GM19455 (cell line): ENCODE measurements around the gene SEMA4D.
"Not testable (repeated sequence)": the region's sequence is repeated elsewhere in the genome, so short reads cannot be mapped to it uniquely, and the experiment has no call there.

ENCODE experiments used
- ATAC-seq: cut with Tn5 transposase; IDR thresholded peaks from one replicate; pipeline ENCODE4 v1.9.1; 2021; ENCODE audit not compliant: unreplicated experiment

Gene SEMA4D

DNA sequence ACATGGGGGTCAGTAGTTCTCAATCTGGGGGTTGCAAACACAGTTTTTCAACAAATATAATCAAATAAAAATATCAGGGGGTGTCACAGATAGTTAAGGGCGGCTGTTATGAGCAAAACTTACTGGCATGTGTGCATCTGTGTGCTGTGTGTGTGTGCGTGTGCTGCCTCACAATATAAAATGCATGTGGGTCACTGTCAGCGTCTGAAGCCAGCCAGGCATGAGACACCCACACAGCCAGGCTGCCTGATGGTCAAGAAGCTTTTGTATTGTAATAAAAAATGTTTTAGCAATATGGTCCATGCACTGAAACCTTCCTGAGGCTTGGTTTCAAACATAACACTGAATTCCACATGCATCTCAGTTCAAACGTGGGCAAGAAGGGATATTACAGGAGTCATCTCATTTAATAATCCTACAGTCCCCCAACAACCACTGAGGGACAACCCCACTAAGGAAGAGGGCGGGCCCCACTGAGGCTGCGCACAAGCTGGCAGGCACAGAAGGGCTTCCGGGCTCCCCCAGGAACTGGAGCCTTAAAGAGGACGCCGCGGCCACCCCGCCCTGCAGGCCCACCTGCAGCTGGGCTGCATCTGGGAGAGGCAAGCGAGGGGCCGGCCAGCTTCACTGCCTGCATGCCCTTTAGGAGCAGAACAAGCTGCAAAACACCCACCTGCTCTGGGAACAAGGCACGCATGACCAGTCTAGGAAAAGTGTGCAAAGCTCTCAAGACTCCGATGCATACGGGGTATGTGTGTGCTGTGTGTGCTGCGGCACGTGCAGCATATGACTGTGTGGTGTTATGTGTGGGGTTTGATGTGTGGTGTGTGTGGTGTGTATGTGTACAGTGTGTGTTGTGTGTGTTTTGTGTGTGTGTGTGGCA, 14.1 kb downstream of the SEMA4D start:
- ATAC-seq: peak; percentile 77

DNA sequence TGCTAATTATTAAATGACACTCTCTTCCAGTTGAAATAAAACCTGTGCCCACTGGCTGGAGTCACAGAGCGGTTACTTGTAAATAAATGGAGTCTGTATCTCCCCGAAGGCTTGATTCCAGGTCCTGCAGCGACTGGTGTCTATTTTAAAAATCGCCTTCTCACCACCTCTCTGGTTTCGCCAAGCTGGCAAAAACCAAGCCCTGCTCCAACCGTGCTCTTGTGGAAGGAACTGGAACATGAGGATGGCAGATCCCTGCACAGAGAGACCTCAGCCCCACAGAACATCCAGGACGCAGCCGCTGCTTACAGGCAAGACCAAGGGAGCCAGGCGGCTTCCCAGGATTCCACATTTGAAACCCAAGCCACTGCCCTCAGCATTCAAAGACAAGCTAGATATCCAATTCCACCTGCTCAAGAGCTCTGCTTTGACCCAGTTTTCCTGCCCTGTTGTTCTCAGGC, 15.0 kb downstream of the SEMA4D start:
- ATAC-seq: no peak

DNA sequence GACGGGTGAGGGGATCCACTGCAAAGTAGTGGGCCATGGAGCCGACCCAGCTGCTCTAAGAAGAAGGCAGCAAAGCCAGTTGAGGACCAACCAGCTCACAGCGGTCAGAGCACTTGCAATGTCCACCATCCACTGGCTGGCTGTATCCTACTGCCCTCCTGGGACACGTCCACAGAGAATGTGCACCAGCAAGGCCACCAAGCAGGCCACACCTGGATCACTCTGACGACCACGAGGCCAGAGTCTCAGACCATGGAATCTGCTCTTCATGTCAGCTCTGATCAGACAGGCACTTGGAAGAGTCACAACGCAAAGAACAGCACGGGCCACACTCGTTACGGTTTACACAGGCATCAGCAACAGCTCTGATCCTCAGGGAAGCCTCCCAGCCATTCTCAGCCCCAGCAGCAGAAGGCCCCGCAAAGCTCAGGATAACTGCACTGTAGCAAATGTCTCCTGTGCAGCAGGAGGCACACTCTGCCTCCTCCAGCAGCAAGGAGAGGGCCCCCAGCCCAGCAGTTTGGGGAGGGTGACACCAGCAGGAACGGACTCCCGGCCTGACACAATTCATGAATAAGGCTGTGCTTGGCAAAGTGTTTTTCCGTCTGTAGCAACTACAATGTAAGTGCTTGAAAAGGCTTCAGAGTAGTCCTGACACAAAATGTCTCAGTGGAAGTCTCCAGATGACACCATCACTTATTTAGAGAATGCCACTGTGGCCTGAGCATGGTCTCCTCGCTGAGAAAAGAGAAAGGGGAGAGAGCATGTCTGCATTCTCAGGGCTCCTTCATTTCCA, 15.7 kb downstream of the SEMA4D start:
- ATAC-seq: no peak

DNA sequence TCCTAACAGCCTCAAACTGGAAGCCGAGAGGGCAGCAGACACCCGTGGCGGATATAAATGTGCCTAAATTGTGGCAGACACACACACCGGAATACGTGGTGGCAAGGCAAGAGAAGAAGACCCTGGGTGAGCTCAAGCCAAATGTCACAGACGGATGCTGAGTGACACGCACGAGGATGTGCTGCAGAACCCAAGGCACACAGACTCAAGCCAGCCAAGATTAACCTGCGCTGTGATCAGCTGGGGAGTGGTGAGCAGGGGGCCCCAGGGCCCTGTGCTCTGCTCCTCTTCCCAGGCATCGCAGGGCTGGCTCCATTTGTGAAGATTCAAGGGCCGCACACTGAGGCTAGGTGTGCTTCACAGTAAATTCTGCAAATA, 16.4 kb downstream of the SEMA4D start:
- ATAC-seq: no peak

DNA sequence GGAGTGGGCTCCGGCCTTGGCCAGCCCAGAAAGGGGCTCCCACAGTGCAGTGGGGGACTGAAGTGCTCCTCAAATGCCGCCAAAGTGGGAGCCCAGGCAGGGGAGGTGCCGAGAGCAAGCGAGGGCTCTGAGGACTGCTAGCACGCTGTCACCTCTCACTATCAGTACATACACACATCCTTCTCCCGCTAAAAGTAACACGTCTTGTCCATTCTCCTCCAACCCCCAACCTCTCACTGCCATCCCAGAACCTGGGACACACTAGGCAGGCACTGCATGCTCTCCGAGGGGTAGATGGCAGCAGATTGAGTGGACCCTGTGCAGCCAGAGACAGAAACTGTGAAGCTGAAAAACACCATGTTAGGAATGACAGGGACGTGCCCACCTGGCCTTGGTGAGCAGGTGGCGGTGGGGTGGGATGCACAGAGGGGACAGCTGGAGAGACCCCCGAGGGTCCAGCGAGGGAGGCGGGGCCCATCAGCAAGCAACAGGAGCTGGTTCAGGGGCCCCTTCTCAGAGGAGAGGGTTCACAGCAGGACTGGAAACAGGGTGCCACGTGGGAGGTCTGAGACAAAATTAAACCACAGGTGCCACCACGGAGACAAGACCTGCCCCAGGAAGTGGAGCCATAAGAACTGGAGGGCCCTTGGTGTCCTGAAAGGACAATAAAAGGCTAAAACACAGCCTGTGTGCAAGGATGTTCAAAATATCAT, 16.9 kb downstream of the SEMA4D start:
- ATAC-seq: no peak

DNA sequence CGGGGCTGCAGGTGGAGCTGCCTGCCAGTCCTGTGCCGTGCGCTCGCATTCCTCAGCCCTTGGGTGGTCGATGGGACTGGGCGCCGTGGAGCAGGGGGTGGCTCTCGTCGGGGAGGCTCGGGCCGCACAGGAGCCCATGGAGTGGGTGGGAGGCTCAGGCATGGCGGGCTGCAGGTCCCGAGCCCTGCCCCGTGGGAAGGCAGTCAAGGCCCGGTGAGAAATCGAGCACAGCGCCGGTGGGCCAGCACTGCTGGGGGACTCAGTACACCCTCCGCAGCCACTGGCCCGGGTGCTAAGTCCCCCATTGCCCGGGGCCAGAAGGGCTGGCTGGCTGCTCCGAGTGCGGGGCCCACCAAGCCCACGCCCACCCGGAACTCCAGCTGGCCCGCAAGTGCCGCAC, 17.5 kb downstream of the SEMA4D start:
- ATAC-seq: not testable (repeated sequence)

DNA sequence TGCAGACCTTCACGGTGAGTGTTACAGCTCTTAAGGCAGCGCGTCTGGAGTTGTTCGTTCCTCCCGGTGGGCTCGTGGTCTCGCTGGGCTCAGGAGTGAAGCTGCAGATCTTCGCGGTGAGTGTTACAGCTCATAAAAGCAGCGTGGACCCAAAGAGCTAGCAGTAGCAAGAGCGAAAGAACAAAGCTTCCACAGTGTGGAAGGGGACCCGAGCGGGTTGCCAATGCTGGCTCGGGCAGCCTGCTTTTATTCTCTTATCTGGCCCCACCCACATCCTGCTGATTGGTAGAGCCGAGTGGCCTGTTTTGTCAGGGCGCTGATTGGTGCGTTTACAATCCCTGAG, 18.3 kb downstream of the SEMA4D start:
- ATAC-seq: not testable (repeated sequence)

DNA sequence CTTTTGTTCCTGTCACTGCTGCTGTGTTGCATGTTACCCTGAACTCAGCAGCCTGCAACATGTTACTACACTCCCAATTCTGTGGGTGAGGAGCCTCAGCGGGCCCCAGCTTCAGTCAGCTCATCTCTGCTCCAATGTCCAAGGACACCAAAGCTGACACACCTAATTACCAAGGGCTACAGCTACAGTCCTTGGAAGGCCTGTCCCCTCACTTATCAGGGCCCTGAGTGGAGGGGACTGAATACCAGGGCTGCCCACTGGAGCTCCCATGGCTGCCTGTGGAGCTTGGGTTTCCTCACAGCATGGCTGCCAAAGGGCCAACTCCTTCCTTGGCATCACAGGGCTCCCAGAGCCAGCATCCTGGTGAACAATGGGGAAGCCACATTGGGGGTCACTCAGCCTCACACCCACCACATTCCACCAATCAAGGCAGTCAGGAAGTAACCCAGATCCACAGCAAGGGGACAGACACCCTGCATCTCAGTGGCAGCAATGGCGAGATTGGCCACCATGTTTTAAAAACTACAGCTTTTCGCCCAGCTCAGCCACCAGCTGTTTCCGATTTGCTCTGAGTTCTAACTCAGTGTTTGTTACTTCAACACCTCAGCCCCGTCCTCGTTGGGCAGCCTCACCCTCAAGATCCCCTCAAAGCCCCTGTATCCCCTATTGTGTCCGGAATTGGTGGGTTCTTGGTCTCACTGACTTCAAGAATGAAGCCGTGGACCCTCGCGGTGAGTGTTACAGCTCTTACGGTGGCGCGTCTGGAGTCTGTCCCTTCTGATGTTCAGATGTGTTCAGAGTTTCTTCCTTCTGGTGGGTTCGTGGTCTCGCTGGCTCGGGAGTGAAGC, 18.9 kb downstream of the SEMA4D start:
- ATAC-seq: no peak

DNA sequence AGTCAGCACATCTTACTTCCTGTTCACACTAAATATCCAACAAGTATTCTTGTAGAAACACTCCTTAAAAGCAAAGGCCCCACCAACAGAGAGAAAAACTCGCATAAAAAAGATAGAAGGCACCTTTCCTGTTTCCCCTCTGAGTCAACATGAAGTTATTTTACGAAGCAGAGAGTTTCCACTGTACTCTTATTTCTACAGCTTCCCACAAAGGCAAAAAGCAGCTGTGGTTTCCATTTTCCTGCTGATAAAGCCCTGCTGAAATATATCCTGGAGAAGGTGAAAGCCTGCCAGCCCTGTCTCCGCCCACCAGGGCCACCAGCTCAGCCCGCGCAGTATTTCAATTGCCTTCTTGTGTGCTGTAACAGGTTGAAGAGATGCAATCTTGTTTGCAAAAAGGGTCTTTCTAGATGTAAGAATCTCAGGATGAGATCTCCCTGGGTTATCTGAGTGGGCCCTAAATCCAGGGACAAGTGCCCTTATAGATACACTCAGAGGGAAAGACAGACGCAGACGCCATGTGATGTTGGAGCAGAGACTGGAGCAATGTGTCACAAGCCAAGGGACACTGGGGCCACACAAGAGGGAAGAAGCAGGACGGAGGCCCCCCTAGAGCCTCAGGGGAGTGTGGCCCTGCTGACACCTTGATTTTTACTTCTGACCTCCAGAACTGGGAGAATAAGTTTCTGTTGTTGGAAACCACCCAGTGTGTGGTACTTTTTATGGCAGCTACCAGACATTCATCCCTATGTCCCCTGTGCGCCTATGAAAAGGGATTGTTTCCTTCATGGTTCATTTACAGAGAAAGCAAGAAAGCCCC, 19.9 kb downstream of the SEMA4D start:
- ATAC-seq: no peak

DNA sequence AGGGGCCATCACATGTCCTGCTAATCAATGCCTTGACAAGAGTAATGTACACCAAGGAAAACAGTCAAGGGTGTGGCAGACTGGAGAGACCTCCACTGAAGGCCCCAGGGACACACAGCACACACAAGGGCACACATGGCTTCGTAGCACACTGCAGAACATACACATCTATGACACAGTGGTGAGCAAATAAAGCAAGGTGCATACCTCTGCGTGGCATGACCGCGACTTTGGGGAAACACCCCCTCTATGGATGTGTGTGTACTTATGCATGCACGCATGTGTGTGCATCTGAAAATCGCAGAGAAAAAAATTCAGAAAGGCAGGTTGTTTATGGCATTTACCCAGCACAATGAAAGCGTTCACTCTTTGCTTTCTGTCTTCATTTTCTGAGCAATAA, 20.5 kb downstream of the SEMA4D start:
- ATAC-seq: no peak

DNA sequence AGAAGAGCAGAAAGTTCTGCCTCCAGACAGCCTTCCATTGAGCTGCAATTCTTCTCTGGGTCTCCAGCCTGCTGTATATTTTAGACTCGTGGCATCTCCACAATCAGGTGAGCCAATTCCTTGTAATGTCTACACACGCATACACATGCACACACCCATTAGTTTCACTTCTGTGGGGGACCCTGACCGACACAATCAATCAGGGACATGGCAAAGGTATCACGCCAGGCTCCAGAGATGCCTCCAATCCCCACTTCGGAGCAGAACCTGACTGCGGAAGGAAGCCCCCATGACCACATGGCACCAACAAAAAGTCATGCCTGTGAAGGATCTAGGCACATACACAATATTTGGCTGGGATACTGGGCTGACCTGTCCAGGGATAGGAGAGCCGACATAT, 21.4 kb downstream of the SEMA4D start:
- ATAC-seq: no peak

DNA sequence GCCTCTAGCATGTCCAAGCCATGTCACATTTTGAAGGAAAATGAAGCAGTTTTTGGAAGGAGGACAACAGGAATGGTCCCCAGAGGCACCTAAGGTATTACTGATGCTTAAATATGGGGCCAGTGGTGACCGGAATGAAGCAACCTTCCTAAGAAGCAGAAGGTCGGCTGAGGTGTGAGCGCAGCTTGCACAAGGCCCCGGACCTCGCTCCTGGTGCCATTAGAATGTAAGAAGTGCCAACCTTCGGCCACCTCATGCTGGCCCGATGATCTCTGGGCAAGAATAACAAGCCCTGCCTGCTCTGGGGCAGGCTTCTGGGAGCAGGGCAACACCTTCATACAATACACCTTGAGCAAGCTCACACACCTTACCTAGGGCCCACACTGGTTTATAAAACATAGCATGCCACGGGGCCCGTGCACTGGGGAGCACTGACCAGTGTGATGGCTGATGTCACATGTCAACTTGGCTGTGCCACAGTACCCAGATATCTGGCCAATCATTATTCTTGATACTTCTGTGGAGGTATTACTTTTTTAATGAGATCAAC, 21.9 kb downstream of the SEMA4D start:
- no peak for ATAC-seq

DNA sequence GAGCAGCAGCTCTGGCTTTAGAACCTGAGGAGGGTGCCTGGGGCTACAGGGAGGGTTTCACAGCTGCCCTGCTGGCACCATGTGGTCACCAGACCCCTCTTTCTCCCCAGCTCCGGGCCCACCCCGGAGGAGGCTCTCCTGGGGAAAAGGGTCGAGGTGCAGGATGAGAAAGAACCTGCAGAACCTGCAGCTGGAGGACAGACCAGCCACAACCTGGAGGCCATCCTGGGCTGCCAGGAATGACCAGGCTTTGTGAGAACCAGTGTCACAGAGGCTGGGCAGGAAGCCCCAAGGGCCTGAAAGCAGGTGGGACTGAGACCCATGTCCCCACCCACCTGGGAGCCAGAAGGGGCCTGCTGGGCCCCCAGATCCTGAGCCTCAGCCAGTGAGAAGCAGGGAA, 23.0 kb downstream of the SEMA4D start:
- ATAC-seq: no peak

DNA sequence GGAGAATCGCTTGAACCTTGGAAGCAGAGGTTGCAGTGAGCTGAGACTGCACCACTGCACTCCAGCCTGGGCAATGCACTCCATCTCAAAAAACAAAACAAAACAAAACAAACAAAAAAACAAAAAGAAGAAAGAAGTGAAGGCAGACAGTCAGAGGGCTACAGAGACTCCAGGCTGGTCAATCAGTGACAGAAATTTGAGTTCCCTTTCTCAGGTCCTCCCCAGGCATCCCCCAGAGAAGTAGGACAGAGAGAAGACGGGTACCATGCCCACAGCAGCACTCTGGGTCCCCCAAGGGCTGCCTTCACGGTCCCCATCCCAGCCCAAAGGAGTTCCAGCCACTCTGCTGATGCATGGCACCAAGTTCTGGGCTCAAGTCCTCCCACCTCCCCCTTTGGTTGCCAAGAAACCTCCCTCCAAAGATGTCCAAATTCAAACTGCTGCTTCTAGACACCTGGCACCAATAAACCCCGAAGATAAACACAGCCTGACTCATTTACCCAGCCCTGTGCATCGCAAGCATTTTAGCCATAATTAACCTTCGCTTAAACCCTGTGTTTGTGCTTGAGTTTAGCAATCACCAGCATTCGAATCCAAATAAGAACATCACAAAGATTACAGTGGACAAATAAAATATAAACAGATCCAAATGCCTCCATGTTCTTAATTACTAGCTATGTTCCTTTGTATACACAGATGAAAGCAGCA, 24.0 kb downstream of the SEMA4D start:
- no peak for ATAC-seq

DNA sequence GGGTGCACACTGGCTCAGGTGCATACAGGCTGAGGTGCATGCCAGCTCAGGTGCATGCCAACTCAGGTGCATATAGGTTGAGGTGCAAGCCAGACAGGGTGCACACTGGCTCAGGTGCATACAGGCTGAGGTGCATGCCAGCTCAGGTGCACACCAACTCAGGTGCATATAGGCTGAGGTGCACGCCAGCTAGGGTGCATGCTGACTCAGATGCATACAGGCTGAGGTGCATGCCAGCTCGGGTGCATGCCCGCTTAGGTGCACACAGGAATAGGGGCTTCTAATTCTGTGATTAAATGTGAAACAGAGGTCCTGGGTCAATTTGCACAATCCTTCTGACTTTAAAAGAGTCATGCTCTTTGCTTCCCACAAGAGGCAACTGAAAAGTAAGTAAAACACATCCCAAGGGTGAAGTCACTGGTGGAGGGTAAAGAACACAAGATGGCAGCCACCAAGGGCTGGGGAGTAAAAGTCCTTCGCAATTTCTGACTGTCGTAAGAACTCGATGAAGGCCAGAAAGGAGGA, 26.1 kb downstream of the SEMA4D start:
- not testable (repeated sequence) for ATAC-seq

DNA sequence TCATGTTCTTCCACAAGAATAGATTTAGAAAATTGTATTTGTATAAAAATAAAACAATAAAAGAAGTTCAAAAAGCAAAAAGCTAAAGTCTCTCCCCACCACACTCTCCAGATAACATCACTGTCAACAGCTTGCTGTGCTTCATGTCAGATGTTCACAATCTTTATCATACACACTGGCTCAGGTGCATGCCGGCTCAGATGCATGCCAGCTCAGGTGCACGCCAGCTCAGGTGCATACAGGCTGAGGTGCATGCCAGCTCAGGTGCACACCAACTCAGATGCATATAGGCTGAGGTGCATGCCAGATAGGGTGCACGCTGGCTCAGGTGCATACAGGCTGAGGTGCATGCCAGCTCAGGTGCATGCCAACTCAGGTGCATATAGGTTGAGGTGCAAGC, 26.5 kb downstream of the SEMA4D start:
- no peak for ATAC-seq

DNA sequence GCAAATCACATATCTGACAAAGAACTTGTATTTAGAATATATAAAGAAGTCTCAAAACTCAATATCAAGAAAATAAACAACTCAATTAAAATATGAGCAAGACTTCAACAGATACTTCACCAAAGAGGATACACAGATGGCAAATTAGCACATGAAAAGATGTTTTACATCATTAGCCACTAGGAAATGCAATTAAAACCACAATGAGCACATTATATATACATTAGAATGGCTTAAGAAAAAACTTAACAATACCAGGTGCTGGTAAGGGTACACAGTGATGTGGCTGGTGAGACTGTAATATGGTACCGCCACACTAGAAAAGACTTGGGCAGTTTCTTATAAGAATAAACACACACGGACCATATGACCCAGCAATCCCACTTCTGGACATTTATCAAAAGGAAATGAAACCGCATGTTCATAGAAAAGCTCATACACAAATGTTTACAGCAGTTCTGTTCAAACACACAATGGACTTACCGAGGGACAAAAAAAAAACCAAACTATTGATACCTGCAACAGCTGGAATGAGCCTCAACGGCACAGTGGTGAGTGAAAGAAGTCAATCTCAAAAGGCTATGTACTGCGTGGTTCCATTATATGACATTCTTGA, 27.6 kb downstream of the SEMA4D start:
- ATAC-seq: no peak

DNA sequence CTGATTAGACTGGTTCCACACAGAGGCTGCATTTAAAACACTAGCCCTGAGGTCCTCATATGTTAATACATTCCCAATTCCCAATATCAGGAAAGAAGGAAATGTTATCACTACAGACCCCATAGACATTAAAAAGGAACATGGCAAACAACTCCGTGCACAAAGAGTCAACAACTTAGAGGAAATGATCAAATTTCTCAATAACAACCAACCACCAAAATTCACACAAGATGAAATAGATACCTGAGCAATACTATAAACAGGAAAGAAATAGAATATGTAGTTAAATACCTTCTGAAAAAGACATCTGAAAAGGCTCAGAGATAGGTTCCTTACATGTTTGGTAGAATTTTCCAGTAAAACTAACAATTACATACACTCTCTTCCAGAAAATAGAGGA, 28.9 kb downstream of the SEMA4D start:
- no peak for ATAC-seq
